HepG2 (cell line): Measurements from ENCODE around the gene NFATC3. TPM values are rescaled to one million over a fixed set of nuclear protein-coding genes. Genes with fewer than 3 reads are reported as not detected.

Source experiments
- ARNTL ChIP-seq: sonication (generic); formaldehyde crosslinking; IDR thresholded peaks from 2 replicates; pipeline ENCODE4 v1.4.0; 2020; ENCODE audit warnings: mild to moderate bottlenecking, missing genetic modification reagents
- DNMT3B ChIP-seq: conservative IDR thresholded peaks from 2 replicates; pipeline ENCODE4 v1.6.1; 2016; ENCODE audit warnings: missing biosample characterization, control low read depth
- JUND ChIP-seq: sonication (generic); formaldehyde crosslinking; IDR thresholded peaks from 2 replicates; pipeline ENCODE4 v1.8.0; 2022; ENCODE audit warnings: mild to moderate bottlenecking, missing genetic modification reagents
- KAT8 ChIP-seq: IDR thresholded peaks from 2 replicates; pipeline ENCODE4 v1.6.1; 2016; ENCODE audit warnings: missing genetic modification reagents, missing compliant biosample characterization
- KDM5A ChIP-seq: fragments of 200-600 bp; sonication (generic); IDR thresholded peaks from 2 replicates; pipeline ENCODE4 v1.7.0; 2018; ENCODE audit warnings: antibody characterized with exemption, mild to moderate bottlenecking, low read length, borderline replicate concordance
- SNAI1 ChIP-seq: sonication (generic); formaldehyde crosslinking; IDR thresholded peaks from 2 replicates; pipeline ENCODE4 v1.5.0; 2020; ENCODE audit warnings: mild to moderate bottlenecking, missing genetic modification reagents, borderline replicate concordance
- SP5 ChIP-seq: IDR thresholded peaks from 2 replicates; pipeline ENCODE4 v1.6.1; 2016; ENCODE audit warnings: low read depth, borderline replicate concordance
- ZFX ChIP-seq: sonication (generic); formaldehyde crosslinking; IDR thresholded peaks from 2 replicates; pipeline ENCODE4 v1.4.0; 2020; ENCODE audit warnings: mild to moderate bottlenecking, low read depth, missing genetic modification reagents, moderate library complexity
- ZNF10 ChIP-seq: sonication (generic); formaldehyde crosslinking; IDR thresholded peaks from 2 replicates; pipeline ENCODE4 v1.4.0; 2020; ENCODE audit warnings: mild to moderate bottlenecking, low read depth, missing genetic modification reagents, borderline replicate concordance
- ZNF12 ChIP-seq: sonication (generic); formaldehyde crosslinking; IDR thresholded peaks from 2 replicates; pipeline ENCODE4 v1.5.0; 2020; ENCODE audit warnings: missing genetic modification reagents
- ZNF460 ChIP-seq: sonication (generic); formaldehyde crosslinking; IDR thresholded peaks from 2 replicates; pipeline ENCODE4 v1.5.1; 2020; ENCODE audit warnings: missing genetic modification reagents, mild to moderate bottlenecking, borderline replicate concordance
- ZNF670 ChIP-seq: sonication (generic); formaldehyde crosslinking; IDR thresholded peaks from 2 replicates; pipeline ENCODE4 v1.8.0; 2022; ENCODE audit warnings: mild to moderate bottlenecking, missing genetic modification reagents, borderline replicate concordance
- polyA plus RNA-seq, 8 experiments: library from polyadenylated mRNA; depleted of rRNA in 3 of 8; stranded (reverse) in 7 of 8; unstranded in 1 of 8; fragments of >200 nt; fragmentation: Illumina TruSeq in 4 of 8; extraction: Trizol in 4 of 8; gene quantifications; 2 replicates each; pipeline versions ENCODE4 v1.2.1 to v1.2.3, GENCODE V29; 2011 to 2016; ENCODE audit warnings: low read depth in 4 of 8, missing spikeins in 1 of 8, mixed read lengths in 1 of 8; ENCODE audit not compliant: insufficient read depth in 1 of 8
- total RNA-seq, 5 experiments: library from RNA; depleted of rRNA; stranded (reverse); fragments of >200 nt; fragmentation: Illumina TruSeq; extraction: Trizol; gene quantifications; 2 replicates each; pipeline ENCODE4 v1.2.3, GENCODE V29; 2016; ENCODE audit warnings: low read depth in 1 of 5
- TF ChIP-seq, protein P1 (sequence below): sonication (generic); formaldehyde crosslinking; conservative IDR thresholded peaks from 2 replicates; pipeline ENCODE4 v1.4.0; 2020; ENCODE audit warnings: mild to moderate bottlenecking, missing genetic modification reagents, moderate library complexity
- TF ChIP-seq, protein P2 (sequence below): sonication (generic); formaldehyde crosslinking; IDR thresholded peaks from 2 replicates; pipeline ENCODE4 v1.4.0; 2020; ENCODE audit warnings: missing genetic modification reagents, low read depth, mild to moderate bottlenecking, borderline replicate concordance
- TF ChIP-seq, protein P3 (sequence below): sonication (generic); formaldehyde crosslinking; IDR thresholded peaks from 2 replicates; pipeline ENCODE4 v1.4.0; 2020; ENCODE audit warnings: missing genetic modification reagents
- TF ChIP-seq, protein P4 (sequence below), 2 experiments: IDR thresholded peaks; 2 replicates each; pipeline ENCODE4 v1.6.1; 2011 to 2012; ENCODE audit warnings: low read length in 2 of 2, borderline replicate concordance in 1 of 2, low read depth in 1 of 2, mild to moderate bottlenecking in 1 of 2, moderate library complexity in 1 of 2
- TF ChIP-seq, protein P5 (sequence below): sonication (generic); formaldehyde crosslinking; IDR thresholded peaks from 2 replicates; pipeline ENCODE4 v1.4.0; 2020; ENCODE audit warnings: mild to moderate bottlenecking, low read depth, missing genetic modification reagents

NFATC3 gene
- total and polyA plus RNA-seq, 2 of the 13 experiments (the other 11 are each of a cell fraction or from before 2014, with no cell fraction given) = 52.6 to 62.7 TPM

DNA sequence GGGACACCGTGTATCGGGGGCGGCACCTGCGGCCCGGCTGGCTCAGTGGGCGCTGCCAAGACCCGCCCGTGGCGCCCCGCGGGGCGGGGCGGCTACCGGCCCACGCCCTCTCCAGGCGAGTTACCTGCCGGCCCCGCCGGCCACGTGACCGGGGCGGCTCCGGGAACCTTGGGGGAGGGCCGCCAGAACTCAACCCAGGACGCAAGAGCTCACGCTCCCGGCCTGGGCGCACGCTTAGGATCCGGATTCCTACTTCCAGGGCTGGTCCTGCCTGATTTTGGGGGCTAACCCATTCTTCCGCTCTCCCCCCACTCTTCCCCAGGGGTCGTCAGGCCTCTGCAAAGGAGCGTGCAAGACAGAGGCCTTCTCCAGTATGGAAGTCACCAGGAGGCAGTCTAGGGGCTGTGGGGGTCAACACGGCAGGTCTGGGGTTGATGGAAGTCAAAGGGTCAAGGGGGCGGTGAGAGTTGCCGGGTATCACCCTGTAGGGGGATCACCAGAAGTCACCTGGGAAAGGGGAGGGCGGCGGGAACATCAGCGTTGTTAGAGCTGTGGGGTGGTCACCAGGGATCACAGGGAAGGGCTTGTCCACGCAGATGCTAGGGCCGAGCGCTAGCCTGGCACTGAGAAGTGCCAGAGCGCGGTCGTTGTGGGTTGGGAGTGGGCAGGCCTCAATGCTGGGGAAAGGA lies 151.1 kb downstream of the NFATC3 start (continued):
- TF ChIP-seq, protein P1, sequence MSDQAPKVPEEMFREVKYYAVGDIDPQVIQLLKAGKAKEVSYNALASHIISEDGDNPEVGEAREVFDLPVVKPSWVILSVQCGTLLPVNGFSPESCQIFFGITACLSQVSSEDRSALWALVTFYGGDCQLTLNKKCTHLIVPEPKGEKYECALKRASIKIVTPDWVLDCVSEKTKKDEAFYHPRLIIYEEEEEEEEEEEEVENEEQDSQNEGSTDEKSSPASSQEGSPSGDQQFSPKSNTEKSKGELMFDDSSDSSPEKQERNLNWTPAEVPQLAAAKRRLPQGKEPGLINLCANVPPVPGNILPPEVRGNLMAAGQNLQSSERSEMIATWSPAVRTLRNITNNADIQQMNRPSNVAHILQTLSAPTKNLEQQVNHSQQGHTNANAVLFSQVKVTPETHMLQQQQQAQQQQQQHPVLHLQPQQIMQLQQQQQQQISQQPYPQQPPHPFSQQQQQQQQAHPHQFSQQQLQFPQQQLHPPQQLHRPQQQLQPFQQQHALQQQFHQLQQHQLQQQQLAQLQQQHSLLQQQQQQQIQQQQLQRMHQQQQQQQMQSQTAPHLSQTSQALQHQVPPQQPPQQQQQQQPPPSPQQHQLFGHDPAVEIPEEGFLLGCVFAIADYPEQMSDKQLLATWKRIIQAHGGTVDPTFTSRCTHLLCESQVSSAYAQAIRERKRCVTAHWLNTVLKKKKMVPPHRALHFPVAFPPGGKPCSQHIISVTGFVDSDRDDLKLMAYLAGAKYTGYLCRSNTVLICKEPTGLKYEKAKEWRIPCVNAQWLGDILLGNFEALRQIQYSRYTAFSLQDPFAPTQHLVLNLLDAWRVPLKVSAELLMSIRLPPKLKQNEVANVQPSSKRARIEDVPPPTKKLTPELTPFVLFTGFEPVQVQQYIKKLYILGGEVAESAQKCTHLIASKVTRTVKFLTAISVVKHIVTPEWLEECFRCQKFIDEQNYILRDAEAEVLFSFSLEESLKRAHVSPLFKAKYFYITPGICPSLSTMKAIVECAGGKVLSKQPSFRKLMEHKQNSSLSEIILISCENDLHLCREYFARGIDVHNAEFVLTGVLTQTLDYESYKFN (CRISPR knock-in tag) = peak; percentile 43; the same call in 1 of the 2 replicates
- no peak for TF ChIP-seq KDM5A
- TF ChIP-seq, protein P2, sequence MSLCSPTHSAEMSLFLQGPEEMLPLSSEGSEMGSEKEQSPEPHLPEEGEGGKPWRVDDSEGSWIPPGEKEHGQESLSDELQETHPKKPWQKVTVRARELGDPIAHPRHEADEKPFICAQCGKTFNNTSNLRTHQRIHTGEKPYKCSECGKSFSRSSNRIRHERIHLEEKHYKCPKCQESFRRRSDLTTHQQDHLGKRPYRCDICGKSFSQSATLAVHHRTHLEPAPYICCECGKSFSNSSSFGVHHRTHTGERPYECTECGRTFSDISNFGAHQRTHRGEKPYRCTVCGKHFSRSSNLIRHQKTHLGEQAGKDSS (CRISPR knock-in tag) = peak; percentile 72
- TF ChIP-seq KAT8 (CRISPR knock-in tag) = peak; percentile 41; the same call in 1 of the 2 replicates
- TF ChIP-seq, protein P3, sequence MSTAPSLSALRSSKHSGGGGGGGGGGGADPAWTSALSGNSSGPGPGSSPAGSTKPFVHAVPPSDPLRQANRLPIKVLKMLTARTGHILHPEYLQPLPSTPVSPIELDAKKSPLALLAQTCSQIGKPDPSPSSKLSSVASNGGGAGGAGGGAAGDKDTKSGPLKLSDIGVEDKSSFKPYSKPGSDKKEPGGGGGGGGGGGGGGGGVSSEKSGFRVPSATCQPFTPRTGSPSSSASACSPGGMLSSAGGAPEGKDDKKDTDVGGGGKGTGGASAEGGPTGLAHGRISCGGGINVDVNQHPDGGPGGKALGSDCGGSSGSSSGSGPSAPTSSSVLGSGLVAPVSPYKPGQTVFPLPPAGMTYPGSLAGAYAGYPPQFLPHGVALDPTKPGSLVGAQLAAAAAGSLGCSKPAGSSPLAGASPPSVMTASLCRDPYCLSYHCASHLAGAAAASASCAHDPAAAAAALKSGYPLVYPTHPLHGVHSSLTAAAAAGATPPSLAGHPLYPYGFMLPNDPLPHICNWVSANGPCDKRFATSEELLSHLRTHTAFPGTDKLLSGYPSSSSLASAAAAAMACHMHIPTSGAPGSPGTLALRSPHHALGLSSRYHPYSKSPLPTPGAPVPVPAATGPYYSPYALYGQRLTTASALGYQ (CRISPR knock-in tag) = peak; percentile 68
- 0 out of 2 replicates have a peak, but pooled peaks have one; percentile 2 for TF ChIP-seq ZNF12
- TF ChIP-seq ZNF460 (CRISPR knock-in tag) = no peak; the same call in 1 of the 2 replicates
- TF ChIP-seq DNMT3B = peak; percentile 88
- TF ChIP-seq ZNF670 = peak; percentile 93
- TF ChIP-seq JUND (CRISPR knock-in tag) = peak; percentile 41; the same call in 1 of the 2 replicates
- peak; percentile 93 for TF ChIP-seq ZFX (CRISPR knock-in tag)
- TF ChIP-seq ZNF10 (CRISPR knock-in tag) = no peak
- TF ChIP-seq, protein P4, sequence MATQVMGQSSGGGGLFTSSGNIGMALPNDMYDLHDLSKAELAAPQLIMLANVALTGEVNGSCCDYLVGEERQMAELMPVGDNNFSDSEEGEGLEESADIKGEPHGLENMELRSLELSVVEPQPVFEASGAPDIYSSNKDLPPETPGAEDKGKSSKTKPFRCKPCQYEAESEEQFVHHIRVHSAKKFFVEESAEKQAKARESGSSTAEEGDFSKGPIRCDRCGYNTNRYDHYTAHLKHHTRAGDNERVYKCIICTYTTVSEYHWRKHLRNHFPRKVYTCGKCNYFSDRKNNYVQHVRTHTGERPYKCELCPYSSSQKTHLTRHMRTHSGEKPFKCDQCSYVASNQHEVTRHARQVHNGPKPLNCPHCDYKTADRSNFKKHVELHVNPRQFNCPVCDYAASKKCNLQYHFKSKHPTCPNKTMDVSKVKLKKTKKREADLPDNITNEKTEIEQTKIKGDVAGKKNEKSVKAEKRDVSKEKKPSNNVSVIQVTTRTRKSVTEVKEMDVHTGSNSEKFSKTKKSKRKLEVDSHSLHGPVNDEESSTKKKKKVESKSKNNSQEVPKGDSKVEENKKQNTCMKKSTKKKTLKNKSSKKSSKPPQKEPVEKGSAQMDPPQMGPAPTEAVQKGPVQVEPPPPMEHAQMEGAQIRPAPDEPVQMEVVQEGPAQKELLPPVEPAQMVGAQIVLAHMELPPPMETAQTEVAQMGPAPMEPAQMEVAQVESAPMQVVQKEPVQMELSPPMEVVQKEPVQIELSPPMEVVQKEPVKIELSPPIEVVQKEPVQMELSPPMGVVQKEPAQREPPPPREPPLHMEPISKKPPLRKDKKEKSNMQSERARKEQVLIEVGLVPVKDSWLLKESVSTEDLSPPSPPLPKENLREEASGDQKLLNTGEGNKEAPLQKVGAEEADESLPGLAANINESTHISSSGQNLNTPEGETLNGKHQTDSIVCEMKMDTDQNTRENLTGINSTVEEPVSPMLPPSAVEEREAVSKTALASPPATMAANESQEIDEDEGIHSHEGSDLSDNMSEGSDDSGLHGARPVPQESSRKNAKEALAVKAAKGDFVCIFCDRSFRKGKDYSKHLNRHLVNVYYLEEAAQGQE (IDR thresholded peaks at IDR 0.05; ENCODE audit: borderline replicate concordance in 1 of 2, low read depth in 1 of 2, low read length in 2 of 2) = 0 out of 4 replicates have a peak, but pooled peaks of 1 of the 2 experiments have one; percentile 46
- TF ChIP-seq ARNTL (CRISPR knock-in tag) = peak; percentile 98
- TF ChIP-seq, protein P5, sequence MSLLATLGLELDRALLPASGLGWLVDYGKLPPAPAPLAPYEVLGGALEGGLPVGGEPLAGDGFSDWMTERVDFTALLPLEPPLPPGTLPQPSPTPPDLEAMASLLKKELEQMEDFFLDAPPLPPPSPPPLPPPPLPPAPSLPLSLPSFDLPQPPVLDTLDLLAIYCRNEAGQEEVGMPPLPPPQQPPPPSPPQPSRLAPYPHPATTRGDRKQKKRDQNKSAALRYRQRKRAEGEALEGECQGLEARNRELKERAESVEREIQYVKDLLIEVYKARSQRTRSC = peak; percentile 54; the same call in 1 of the 2 replicates
- TF ChIP-seq SNAI1 (CRISPR knock-in tag) = peak; percentile 93
- TF ChIP-seq SP5 (CRISPR knock-in tag) = peak; percentile 83
